ENCODE data around the gene ORC5. TPM values are rescaled to one million over a fixed set of nuclear protein-coding genes. Genes with fewer than 3 reads are reported as not detected.

The ORC5 gene
- total and polyA plus RNA-seq, 8 donors = 14.4 to 29.4 (median 25.1) TPM

DNA sequence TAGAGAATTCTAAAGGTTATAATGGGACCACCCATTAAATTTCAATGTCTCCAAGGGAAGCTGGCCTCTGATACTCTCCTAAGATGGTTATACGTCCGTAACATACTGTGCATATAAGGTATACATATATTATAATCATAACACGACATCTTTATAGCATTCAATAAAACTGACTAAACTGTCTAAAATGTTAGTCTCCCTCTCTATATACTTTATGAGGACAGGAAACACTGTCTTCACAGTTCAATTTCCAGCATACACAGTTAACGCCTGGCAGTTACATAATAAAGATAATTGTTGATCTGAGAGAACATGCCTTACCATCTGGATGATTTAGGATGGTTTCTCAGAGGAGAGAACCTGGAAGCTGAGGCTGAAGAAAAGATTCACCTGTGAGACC, 1.2 kb upstream of the ORC5 start:
- H3K27ac ChIP-seq = no peak overlapping the region
- peaks cover 6 to 19% of the 10 kb centered on the region in 2 donors for H3K4me1 ChIP-seq
- H3K9me3 ChIP-seq = no peaks in the 10 kb centered on the region
- H3K27me3 ChIP-seq = no peaks in the 10 kb centered on the region
- intact Hi-C loops (cut with DNase I) = no loop called here
- DNase-seq = no peak
- H3K4me3 ChIP-seq = no peak overlapping the region
- no peaks in the 10 kb centered on the region for H3K36me3 ChIP-seq
- ATAC-seq = no peak
- TF ChIP-seq CTCF (IDR thresholded peaks at IDR 0.05) = no peak

DNA sequence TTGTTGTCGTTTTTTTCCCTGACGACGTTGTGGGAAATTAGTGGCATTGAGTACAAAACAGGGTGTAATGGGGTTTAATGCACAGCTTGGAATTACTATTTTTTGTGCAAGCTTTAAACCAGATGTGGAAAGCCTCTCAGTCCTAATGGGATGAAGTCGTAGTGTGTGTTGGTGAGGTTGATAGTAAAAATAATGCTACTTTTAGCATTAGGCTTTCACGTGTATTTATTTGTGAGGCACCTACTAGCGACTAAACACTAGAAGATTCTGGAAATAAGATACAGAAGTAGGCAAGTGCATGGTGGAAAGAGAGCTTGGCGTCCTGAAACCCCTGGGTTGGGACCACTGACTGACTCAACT, 588 bp upstream of the ORC5 start:
- no peak for TF ChIP-seq CTCF (IDR thresholded peaks at IDR 0.05)
- Histone ChIP-seq H3K4me1 (peaks cover 6 to 19% of the 10 kb centered on the region in 2 donors), H3K27me3 (no peaks in the 10 kb centered on the region), H3K9me3 (no peaks in the 10 kb centered on the region), H3K4me3 (peak overlapping the region; percentile 71 to 83), H3K36me3 (peaks cover 0 to 4% of the 10 kb centered on the region in 2 donors), H3K27ac (peak overlapping the region; percentile 71 to 76)
- intact Hi-C loops (cut with DNase I) = no loop called here
- ATAC-seq (no peak), DNase-seq (no peak)

DNA sequence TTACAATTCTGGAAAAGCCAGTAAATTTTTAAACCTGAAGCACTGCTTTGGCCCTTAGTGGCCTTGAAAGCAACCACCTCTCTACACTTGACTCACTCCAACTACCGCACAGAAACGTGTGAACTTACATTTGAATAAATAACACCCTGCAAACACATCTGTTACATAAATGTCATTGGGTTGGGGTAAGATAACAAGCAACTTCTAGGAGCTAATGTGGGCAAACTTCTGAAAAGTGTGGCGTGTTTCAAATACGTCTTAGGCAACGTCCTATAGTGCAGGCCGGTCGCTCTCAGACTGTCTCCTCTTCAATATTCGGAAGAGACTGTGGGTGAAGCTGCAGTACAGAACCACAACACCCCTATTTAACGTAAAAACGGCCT, 474 bp downstream of the ORC5 start:
- TF ChIP-seq CTCF (IDR thresholded peaks at IDR 0.05) = no peak
- H3K4me1 ChIP-seq = peaks cover 6 to 19% of the 10 kb centered on the region in 2 donors
- H3K36me3 ChIP-seq = peaks cover 0 to 15% of the 10 kb centered on the region in 2 donors
- H3K9me3 ChIP-seq = no peaks in the 10 kb centered on the region
- H3K4me3 ChIP-seq = peak overlapping the region; percentile 71 to 83
- H3K27me3 ChIP-seq = no peaks in the 10 kb centered on the region
- DNase-seq (peak in 1 of 4 donors; percentile 13), ATAC-seq (peak; percentile 64)
- H3K27ac ChIP-seq = peak overlapping the region; percentile 71 to 76
- intact Hi-C loops (cut with DNase I) = no loop called here

GRCh38 chr7:104206841-104207240, 972 bp downstream of the ORC5 start:
- TF ChIP-seq CTCF (IDR thresholded peaks at IDR 0.05) = no peak
- intact Hi-C loops (cut with DNase I) = no loop called here
- Histone ChIP-seq H3K36me3 (peaks cover 0 to 20% of the 10 kb centered on the region in 2 donors), H3K27ac (no peak overlapping the region), H3K27me3 (no peaks in the 10 kb centered on the region), H3K9me3 (no peaks in the 10 kb centered on the region), H3K4me3 (peak overlapping the region; percentile 71 to 83), H3K4me1 (peaks cover 6 to 19% of the 10 kb centered on the region in 2 donors)
- DNase-seq = no peak
- ATAC-seq = no peak

DNA sequence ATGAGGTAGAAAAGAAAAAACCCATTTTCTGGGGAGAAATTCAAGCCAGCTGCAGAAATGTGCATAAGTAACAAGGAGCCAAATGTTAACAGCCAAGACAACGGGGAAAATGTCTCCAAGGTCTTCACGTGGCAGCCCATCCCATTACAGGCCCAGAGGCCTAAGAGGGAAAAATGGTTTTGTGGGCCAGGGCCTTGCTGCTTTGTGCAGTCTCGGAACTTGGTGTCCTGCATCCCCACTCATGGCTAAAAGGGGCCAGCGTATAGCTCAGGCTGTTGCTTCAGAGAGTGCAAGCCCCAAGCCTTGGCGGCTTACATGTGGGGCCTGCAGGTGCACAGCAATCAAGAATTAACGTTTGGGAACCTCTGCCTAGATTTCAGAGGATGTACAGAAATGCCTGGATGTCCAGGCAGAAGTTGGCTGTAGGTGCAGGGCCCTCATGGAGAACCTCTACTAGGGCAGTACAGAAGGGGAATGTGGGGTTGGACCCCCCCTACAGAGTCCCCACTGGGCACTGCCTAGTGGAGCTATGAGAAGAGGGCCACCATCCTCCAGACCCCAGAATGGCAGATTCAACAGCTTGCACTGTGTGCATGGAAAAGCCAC, 9.0 kb downstream of the ORC5 start:
- DNase-seq (no peak), ATAC-seq (no peak)
- no peak overlapping the region for H3K4me3 ChIP-seq
- no peaks in the 10 kb centered on the region for H3K27me3 ChIP-seq
- intact Hi-C loops (cut with DNase I) = no loop called here
- no peaks in the 10 kb centered on the region for H3K4me1 ChIP-seq
- H3K27ac ChIP-seq = no peak overlapping the region
- H3K36me3 ChIP-seq = peaks cover 0 to 93% of the 10 kb centered on the region in 2 donors
- no peaks in the 10 kb centered on the region for H3K9me3 ChIP-seq
- TF ChIP-seq CTCF (IDR thresholded peaks at IDR 0.05) = no peak

All from left lung (tissue), 10 donors.